ENCODE data around the gene SH3GL2.

SH3GL2 gene

DNA sequence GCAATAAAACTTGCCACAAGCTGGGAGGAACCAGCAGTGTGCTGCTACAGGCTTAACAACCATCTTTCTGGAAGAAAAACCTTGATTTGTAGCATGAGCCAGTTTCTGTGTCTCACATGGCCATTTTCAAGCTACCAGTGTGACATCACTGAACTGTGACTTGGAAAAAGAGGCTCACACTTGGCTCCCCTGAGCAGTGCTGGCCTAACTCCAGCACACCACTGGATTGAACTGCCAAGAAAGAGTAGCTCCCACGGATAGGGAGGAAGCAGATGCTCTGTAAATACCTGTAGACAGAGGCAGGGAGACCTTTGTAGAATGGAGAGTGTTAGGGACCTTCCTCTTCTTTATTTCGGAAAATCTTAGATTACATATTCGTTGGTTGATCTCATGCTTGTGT, 197.9 kb downstream of the SH3GL2 start:
- TF ChIP-seq, protein P1, sequence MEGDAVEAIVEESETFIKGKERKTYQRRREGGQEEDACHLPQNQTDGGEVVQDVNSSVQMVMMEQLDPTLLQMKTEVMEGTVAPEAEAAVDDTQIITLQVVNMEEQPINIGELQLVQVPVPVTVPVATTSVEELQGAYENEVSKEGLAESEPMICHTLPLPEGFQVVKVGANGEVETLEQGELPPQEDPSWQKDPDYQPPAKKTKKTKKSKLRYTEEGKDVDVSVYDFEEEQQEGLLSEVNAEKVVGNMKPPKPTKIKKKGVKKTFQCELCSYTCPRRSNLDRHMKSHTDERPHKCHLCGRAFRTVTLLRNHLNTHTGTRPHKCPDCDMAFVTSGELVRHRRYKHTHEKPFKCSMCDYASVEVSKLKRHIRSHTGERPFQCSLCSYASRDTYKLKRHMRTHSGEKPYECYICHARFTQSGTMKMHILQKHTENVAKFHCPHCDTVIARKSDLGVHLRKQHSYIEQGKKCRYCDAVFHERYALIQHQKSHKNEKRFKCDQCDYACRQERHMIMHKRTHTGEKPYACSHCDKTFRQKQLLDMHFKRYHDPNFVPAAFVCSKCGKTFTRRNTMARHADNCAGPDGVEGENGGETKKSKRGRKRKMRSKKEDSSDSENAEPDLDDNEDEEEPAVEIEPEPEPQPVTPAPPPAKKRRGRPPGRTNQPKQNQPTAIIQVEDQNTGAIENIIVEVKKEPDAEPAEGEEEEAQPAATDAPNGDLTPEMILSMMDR (IDR thresholded peaks at IDR 0.05; ENCODE audit: extremely low read depth, missing control alignments) = no peak
- DNase-seq (ENCODE audit: low spot score) = no peak

DNA sequence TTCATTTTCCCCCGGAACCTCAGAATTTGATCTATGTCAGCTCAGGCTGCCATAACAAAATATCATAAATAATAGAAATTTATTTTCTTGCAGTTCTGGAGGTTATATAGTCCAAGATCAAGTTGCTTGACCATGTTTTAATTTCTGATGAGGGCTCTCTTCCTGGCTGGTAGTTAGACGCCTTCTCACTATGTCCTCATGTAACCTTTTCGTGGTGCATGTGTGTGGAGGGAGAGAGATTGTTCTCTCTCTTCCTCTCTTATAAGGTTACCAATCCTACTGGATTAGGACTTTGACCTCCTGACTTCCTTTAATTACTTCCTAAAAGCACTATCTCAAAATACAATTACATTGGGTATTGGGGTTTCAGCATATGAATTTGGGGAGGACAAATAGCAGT, 198.6 kb downstream of the SH3GL2 start:
- TF ChIP-seq, protein P1 (IDR thresholded peaks at IDR 0.05; ENCODE audit: extremely low read depth, missing control alignments) = no peak
- DNase-seq (ENCODE audit: low spot score) = no peak

DNA sequence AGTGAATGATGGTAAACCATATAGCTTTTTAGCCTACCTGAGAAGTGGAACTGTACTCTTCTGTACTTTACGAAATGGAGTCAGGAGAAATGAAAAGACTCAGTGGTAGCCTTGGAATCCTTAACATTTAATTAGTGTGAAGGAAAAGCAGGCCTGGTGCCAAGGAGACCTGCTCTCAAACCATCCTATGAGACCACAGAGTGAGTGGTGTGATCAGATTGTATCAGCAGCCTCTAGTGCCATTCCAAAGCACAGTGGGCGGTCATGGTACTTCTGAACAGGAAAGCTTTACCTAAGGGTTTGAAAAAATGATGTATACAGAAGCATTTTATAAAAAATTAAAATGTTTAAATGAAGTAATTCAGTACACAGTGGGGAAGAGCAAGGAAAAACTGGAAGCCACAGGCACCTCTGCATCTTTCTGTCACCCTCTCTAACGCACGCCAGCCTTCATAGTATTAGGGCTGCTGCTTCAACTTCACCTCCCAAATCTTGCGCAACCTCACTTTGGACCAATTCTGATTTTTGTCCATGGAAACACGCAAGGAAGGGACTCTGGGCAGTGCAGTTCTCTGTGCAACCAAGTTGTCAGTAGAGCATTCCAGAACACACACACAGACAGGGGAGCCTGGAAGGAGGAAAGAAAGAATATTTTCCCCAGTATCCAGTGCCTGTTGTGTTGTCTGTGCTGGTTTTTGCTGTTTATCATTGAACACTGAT, 203.7 kb downstream of the SH3GL2 start:
- TF ChIP-seq, protein P1 (IDR thresholded peaks at IDR 0.05; ENCODE audit: extremely low read depth, missing control alignments) = no peak
- no peak for DNase-seq (ENCODE audit: low spot score)

DNA sequence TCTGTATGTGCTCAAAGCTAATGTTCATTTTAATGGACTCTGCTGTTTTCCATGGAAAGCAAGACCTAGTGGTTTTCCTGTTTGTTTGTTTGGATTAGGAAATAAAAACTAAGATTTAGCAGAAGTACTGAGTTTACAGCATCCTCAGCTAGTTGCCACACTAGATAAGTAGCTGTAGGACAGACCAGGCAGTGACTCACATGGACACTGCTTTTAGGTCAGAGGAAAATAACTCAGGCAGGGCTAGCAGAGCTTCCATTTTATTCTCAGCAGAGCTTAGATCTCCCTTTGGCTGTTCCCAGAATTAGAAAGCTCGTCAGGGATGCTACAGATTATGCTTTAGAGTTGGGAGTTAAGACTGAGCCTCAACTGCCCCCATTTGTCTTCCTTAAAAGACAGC, 204.4 kb downstream of the SH3GL2 start:
- no peak for DNase-seq (ENCODE audit: low spot score)
- TF ChIP-seq, protein P1 (IDR thresholded peaks at IDR 0.05; ENCODE audit: extremely low read depth, missing control alignments) = no peak

DNA sequence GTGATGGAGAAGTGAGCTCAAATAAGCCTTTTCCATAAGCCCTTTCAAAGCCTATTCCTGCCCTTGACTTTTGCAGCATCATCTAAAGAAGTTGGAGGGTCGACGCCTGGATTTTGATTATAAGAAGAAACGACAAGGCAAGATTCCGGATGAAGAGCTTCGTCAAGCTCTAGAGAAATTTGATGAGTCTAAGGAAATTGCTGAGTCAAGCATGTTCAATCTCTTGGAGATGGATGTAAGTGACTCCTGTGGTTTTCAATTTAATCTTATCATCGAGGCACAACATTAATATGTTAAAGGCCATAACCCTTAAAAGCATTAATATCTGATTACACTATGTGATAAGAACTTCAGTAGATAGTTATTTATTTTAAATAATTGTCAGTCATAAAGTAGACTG, 210.4 kb downstream of the SH3GL2 start:
- TF ChIP-seq, protein P1 (IDR thresholded peaks at IDR 0.05; ENCODE audit: extremely low read depth, missing control alignments) = no peak
- DNase-seq (ENCODE audit: low spot score) = no peak

DNA sequence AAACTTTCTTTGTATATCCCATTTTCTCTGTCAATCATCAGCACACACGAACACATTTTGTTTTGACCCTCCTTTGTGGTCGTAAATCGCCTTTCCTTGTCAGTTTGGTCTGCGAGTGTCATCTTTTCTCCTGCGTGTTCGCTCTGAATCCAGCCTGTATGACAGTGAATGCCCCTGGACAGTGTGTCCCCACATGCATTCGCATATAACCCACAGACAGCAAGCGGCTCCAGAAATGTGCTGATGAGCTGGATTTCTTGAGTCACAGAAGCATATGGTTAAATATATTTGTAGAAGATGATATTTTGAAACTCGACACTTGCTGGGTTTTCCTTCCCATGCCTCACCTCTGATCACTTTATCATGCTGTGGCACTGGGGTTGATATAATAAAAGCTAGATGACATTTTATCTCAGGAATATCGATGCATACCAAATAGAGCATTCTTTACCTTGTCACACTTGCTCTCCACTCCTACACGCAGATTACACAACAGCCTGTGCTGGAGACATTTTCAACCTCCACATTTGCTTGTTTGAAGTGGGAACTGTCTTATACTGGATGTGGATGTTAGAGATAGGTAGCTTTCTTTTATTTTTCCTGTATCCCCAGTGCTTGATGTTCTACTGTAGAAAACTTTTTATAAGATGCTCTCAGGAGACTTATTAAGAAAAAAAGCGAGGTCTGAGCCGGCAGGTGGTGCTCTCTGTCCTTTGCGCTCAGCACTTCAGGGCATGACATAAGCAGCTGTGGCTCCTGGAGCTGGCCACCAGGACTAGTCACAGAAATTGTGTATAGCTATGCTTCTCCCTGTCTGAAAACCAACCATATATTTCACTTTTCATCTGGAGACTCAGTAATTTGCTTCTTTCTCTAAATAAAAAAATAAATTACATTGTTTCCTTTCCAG, 215.1 kb downstream of the SH3GL2 start:
- DNase-seq (ENCODE audit: low spot score) = no peak
- TF ChIP-seq, protein P1 (IDR thresholded peaks at IDR 0.05; ENCODE audit: extremely low read depth, missing control alignments) = no peak

DNA sequence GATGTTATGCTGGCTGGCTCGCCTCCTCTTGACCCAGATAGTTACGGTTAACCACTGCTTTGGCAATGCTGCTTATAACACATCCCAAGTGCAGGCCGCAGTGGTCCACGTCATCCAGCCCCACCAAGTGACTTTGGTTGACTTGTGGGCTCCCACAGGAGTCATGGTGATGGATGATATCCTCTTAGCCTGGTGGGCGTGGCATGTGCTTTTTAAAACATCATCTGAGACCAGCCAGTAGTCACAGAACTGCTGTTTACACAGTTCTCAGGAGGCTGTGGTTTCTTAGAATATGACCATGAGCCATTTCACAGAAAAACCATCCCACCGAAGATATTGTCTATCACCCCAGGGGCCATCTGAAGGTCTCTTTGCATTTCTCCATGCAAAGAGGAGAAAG, 216.9 kb downstream of the SH3GL2 start:
- no peak for DNase-seq (ENCODE audit: low spot score)
- TF ChIP-seq, protein P1 (IDR thresholded peaks at IDR 0.05; ENCODE audit: extremely low read depth, missing control alignments) = no peak
